ENCODE measurements around the gene OBSL1.

DNA sequence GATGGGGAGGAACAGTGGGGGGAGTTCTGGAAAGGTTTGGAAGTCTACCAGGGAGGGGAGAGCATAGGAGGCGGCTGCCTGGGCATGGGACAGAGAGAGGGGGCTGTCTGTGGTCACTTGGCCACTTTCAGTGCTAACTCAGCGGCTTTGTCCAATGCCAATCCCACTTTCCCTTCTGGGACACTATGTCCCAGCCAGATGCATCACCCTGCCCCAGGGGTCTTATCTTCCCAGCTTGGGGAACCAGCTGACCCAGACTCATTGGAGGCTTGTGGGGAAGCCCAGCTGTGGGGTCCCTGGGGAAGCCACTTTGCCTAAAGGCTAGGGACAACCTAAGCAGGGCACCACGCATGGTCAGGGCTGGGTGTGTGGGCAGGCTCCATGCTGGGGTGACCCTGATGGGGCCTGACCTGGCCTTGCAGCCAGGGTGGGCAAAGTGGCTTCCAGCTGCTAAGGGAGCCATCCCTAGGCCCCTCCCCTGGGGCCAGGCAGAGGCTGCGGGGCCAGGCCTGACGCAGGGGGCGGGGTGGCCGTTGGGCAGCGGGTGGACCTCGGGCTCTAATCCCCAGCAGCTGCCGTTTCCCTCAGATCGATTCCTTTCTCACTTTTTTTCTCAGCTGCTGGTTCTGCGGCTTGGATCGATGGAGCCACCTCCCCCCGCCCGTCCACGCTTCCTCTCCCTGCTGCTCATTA, 58.7 kb downstream of the OBSL1 start:
- TF ChIP-seq POLR2AphosphoS5 (IDR thresholded peaks at IDR 0.05) = no peak
- TF ChIP-seq, protein P1, sequence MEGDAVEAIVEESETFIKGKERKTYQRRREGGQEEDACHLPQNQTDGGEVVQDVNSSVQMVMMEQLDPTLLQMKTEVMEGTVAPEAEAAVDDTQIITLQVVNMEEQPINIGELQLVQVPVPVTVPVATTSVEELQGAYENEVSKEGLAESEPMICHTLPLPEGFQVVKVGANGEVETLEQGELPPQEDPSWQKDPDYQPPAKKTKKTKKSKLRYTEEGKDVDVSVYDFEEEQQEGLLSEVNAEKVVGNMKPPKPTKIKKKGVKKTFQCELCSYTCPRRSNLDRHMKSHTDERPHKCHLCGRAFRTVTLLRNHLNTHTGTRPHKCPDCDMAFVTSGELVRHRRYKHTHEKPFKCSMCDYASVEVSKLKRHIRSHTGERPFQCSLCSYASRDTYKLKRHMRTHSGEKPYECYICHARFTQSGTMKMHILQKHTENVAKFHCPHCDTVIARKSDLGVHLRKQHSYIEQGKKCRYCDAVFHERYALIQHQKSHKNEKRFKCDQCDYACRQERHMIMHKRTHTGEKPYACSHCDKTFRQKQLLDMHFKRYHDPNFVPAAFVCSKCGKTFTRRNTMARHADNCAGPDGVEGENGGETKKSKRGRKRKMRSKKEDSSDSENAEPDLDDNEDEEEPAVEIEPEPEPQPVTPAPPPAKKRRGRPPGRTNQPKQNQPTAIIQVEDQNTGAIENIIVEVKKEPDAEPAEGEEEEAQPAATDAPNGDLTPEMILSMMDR (IDR thresholded peaks at IDR 0.05) = no peak
